ENCODE data around the gene SLC30A7.

The SLC30A7 gene

GRCh38 chr1:101026430-101026788 is 130.5 kb downstream of the SLC30A7 start:
- Histone ChIP-seq H2AFZ (ENCODE audit: low read depth) (peak overlapping the region; percentile 85), H3K9ac (peak overlapping the region; percentile 86), H3K79me2 (ENCODE audit: insufficient read depth, low read depth) (peaks cover 7% of the 10 kb centered on the region), H3K4me1 (ENCODE audit: low read depth, poor library complexity, severe bottlenecking) (peaks cover 14% of the 10 kb centered on the region), H4K20me1 (ENCODE audit: insufficient read depth) (no peaks in the 10 kb centered on the region), H3K4me3 (IDR thresholded peaks at IDR 0.05; ENCODE audit: insufficient read depth, low read depth, low read length) (peak overlapping the region; percentile 28), H3K27me3 (ENCODE audit: insufficient read depth, low read depth) (no peaks in the 10 kb centered on the region), H3K4me2 (peak overlapping the region; percentile 93), H3K36me3 (ENCODE audit: insufficient read depth) (no peaks in the 10 kb centered on the region), H3K27ac (peak overlapping the region; percentile 63; the same call in 1 of the 2 replicates)
- TF ChIP-seq, protein P1, sequence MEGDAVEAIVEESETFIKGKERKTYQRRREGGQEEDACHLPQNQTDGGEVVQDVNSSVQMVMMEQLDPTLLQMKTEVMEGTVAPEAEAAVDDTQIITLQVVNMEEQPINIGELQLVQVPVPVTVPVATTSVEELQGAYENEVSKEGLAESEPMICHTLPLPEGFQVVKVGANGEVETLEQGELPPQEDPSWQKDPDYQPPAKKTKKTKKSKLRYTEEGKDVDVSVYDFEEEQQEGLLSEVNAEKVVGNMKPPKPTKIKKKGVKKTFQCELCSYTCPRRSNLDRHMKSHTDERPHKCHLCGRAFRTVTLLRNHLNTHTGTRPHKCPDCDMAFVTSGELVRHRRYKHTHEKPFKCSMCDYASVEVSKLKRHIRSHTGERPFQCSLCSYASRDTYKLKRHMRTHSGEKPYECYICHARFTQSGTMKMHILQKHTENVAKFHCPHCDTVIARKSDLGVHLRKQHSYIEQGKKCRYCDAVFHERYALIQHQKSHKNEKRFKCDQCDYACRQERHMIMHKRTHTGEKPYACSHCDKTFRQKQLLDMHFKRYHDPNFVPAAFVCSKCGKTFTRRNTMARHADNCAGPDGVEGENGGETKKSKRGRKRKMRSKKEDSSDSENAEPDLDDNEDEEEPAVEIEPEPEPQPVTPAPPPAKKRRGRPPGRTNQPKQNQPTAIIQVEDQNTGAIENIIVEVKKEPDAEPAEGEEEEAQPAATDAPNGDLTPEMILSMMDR (conservative IDR thresholded peaks at IDR 0.05; ENCODE audit: low read depth, low read length), result no peak

DNA sequence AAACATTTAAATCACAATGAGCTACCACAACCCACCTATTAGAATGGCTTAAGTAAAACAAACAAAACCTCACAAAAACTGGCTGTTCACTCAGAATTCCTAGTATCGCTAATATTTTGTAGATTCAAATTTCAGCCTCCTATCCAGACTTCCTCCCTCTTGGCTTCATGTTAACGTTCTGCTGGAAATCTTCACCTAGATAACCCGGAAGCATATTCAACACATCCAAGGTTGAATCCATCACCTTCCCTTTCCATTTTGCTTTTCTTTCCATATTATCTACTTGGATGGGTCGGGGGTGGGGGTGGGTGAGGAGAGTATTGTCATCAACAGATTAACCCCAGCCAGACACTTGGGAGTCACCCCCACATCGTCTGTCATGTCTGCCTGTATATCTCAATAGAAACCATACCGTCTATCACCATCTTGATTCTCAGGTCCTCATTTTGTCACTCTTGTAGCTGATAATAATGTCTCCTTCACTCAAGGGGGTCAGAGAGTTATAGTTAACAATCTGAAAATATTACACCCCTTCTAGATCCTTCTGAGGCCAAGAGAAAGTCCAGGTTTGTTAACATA is 131.4 kb downstream of the SLC30A7 start:
- TF ChIP-seq, protein P1 (conservative IDR thresholded peaks at IDR 0.05; ENCODE audit: low read depth, low read length), result no peak
- no peak overlapping the region for H2AFZ ChIP-seq (ENCODE audit: low read depth)
- H4K20me1 ChIP-seq (ENCODE audit: insufficient read depth), result no peaks in the 10 kb centered on the region
- H3K27me3 ChIP-seq (ENCODE audit: insufficient read depth, low read depth), result no peaks in the 10 kb centered on the region
- no peak overlapping the region for H3K4me2 ChIP-seq
- no peak overlapping the region for H3K9ac ChIP-seq
- H3K36me3 ChIP-seq (ENCODE audit: insufficient read depth), result no peaks in the 10 kb centered on the region
- no peak overlapping the region for H3K4me3 ChIP-seq (IDR thresholded peaks at IDR 0.05; ENCODE audit: insufficient read depth, low read depth, low read length)
- no peak overlapping the region for H3K27ac ChIP-seq
- peaks cover 7% of the 10 kb centered on the region for H3K79me2 ChIP-seq (ENCODE audit: insufficient read depth, low read depth)
- peaks cover 14% of the 10 kb centered on the region for H3K4me1 ChIP-seq (ENCODE audit: low read depth, poor library complexity, severe bottlenecking)

- H3K4me3 ChIP-seq (IDR thresholded peaks at IDR 0.05; ENCODE audit: insufficient read depth, low read depth, low read length), result no peak overlapping the region
- no peak overlapping the region for H3K27ac ChIP-seq
- H3K79me2 ChIP-seq (ENCODE audit: insufficient read depth, low read depth), result peaks cover 7% of the 10 kb centered on the region
- no peaks in the 10 kb centered on the region for H3K27me3 ChIP-seq (ENCODE audit: insufficient read depth, low read depth)
- H4K20me1 ChIP-seq (ENCODE audit: insufficient read depth), result no peaks in the 10 kb centered on the region
- H2AFZ ChIP-seq (ENCODE audit: low read depth), result no peak overlapping the region
- no peak overlapping the region for H3K9ac ChIP-seq
- no peak overlapping the region for H3K4me2 ChIP-seq
- no peaks in the 10 kb centered on the region for H3K36me3 ChIP-seq (ENCODE audit: insufficient read depth)
- peaks cover 14% of the 10 kb centered on the region for H3K4me1 ChIP-seq (ENCODE audit: low read depth, poor library complexity, severe bottlenecking)
- TF ChIP-seq, protein P1 (conservative IDR thresholded peaks at IDR 0.05; ENCODE audit: low read depth, low read length), result no peak
These were observed 132.6 kb downstream of the SLC30A7 start for GRCh38 chr1:101028466-101028865.

DNA sequence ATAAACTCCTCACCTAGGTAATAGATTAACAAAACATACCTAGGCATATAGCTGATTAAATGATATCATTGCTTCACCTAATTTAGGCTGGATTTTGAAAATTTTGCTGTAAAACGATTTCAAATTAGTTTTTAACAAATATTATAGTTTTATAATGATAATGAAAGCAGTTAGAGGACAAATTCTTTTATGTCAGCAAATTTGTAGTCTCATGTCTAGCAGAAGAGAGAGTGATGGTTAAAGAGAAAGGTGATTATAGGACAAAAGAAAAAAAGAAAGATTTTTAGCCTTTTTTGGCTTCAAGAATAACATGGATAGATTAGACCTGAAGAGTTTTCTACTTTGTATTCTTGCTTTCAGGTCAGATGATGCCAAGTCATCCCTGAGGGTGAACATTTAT is 133.3 kb downstream of the SLC30A7 start:
- H3K4me2 ChIP-seq, result no peak overlapping the region
- H4K20me1 ChIP-seq (ENCODE audit: insufficient read depth), result no peaks in the 10 kb centered on the region
- H3K27me3 ChIP-seq (ENCODE audit: insufficient read depth, low read depth), result no peaks in the 10 kb centered on the region
- no peak overlapping the region for H2AFZ ChIP-seq (ENCODE audit: low read depth)
- TF ChIP-seq, protein P1 (conservative IDR thresholded peaks at IDR 0.05; ENCODE audit: low read depth, low read length), result no peak
- H3K36me3 ChIP-seq (ENCODE audit: insufficient read depth), result no peaks in the 10 kb centered on the region
- no peak overlapping the region for H3K9ac ChIP-seq
- H3K27ac ChIP-seq, result no peak overlapping the region
- H3K4me1 ChIP-seq (ENCODE audit: low read depth, poor library complexity, severe bottlenecking), result peaks cover 14% of the 10 kb centered on the region
- H3K79me2 ChIP-seq (ENCODE audit: insufficient read depth, low read depth), result peaks cover 7% of the 10 kb centered on the region
- no peak overlapping the region for H3K4me3 ChIP-seq (IDR thresholded peaks at IDR 0.05; ENCODE audit: insufficient read depth, low read depth, low read length)

Measured in KMS-11 (cell line).